ENCODE results near the gene CBY1. TPM values are rescaled to one million over a fixed set of nuclear protein-coding genes. Genes with fewer than 3 reads are reported as not detected.

Gene CBY1
- total RNA-seq, 1 donor from 2014 or later: 30.8 TPM

DNA sequence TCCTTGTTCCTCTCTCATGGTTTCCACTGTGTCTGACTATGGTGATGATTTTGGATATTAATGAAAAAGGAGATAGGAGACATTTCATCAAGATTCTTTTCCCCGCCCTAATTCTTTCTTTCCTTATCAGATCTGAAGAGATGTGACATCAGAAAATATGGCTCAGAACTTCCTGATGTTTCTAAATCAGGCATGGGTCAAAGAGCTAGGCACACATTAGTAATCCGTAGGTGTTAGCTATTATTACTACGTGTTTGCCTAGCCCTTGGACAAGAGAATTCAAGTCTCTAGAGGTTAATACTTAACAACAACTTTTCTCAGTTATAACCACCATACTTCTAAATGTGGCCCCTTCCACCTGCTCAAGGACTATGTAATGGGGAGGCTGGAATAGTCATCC is 38.5 kb downstream of the CBY1 start:
- TF ChIP-seq, protein P1, sequence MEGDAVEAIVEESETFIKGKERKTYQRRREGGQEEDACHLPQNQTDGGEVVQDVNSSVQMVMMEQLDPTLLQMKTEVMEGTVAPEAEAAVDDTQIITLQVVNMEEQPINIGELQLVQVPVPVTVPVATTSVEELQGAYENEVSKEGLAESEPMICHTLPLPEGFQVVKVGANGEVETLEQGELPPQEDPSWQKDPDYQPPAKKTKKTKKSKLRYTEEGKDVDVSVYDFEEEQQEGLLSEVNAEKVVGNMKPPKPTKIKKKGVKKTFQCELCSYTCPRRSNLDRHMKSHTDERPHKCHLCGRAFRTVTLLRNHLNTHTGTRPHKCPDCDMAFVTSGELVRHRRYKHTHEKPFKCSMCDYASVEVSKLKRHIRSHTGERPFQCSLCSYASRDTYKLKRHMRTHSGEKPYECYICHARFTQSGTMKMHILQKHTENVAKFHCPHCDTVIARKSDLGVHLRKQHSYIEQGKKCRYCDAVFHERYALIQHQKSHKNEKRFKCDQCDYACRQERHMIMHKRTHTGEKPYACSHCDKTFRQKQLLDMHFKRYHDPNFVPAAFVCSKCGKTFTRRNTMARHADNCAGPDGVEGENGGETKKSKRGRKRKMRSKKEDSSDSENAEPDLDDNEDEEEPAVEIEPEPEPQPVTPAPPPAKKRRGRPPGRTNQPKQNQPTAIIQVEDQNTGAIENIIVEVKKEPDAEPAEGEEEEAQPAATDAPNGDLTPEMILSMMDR (IDR thresholded peaks at IDR 0.05): no peak
- H3K4me1 ChIP-seq: peaks cover 68% of the 10 kb centered on the region
- ATAC-seq (peak; percentile 54 to 62), DNase-seq (no peak)
- H3K9me3 ChIP-seq: no peaks in the 10 kb centered on the region
- intact Hi-C loops (cut with DNase I): no loop called here
- peaks cover 26% of the 10 kb centered on the region for H3K36me3 ChIP-seq
- H3K4me3 ChIP-seq: no peak overlapping the region
- no peaks in the 10 kb centered on the region for H3K27me3 ChIP-seq (ENCODE audit: low read depth)
- peak overlapping the region; percentile 98 for H3K27ac ChIP-seq

DNA sequence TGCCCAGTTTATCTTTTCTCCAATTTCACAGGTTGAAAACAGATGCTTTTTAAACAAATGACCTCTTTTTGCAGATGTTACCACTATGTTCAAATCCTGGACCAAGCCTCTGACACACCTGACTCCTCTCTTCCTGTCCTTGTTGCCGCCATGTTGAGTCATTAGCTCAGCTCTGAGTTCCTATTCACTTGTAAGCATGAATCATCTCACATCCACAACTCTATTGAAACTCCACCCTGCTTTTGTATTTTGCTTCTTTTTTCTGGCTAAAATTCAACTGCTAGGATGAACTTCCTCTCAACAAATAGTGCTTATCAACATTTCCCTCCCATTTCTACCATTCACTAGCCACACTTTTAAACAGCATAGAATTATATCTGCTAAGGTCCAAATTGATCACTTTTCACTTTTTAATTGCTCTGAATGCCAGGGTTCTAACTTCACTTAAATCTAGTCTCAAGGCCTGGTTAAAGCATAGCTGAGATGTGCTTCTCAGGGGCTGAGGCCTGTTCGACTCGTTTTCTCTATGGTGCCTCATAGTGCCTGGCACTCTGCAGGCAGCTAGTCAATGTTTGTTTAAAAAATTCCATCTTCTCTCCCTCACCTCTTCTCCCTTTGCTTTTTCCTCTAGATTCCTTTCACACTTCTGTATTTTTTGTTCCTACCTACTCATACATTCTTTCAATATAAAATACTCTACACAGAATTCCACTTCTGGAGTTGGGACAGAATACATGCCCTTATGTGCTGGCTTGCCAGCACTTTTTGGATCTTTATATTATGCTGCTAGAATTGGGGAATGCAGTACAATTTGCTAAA is 40.4 kb downstream of the CBY1 start:
- H3K4me1 ChIP-seq: peaks cover 74% of the 10 kb centered on the region
- peaks cover 11% of the 10 kb centered on the region for H3K36me3 ChIP-seq
- peak overlapping the region; percentile 98 for H3K27ac ChIP-seq
- TF ChIP-seq, protein P1 (IDR thresholded peaks at IDR 0.05): no peak
- intact Hi-C loops (cut with DNase I): no loop called here
- DNase-seq: no peak
- H3K4me3 ChIP-seq: peak overlapping the region; percentile 79
- H3K9me3 ChIP-seq: no peaks in the 10 kb centered on the region
- no peaks in the 10 kb centered on the region for H3K27me3 ChIP-seq (ENCODE audit: low read depth)
- peak in 1 of 2 donors; percentile 27 for ATAC-seq

DNA sequence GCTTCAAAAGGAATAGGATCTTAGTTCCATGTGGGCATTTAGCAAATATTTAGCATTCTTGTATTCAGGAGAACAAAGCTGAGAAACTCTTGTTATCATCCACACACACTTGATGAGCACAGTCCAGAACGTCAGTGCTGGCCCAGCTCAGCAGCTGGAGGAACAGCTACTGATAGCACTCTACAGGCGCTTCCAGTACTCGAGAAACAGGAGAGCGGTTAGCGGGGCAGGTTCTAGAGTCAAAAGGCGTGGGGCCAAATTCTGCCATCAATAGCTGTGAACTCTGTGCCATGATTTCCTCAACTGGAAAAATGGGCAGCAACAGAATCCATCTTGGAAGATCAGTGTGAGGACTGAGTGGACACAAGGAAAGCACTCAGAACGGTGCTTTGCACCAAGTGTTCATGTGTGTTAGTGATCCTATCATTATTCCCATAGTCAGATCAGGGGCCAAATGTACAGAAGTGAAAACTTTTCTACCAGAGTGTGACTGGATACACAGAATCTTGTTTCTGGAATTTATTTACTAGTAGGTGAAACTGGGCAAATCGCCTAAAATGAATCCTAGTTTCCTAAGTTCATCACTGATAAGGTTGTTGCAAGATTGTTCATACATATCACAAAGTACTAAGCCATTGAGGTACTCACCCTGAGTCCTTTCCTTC is 41.1 kb downstream of the CBY1 start:
- intact Hi-C loops (cut with DNase I): no loop called here
- Histone ChIP-seq H3K4me1 (peaks cover 76% of the 10 kb centered on the region), H3K27me3 (ENCODE audit: low read depth) (no peaks in the 10 kb centered on the region), H3K27ac (peak overlapping the region; percentile 98), H3K4me3 (peak overlapping the region; percentile 79), H3K36me3 (peaks cover 4% of the 10 kb centered on the region), H3K9me3 (no peaks in the 10 kb centered on the region)
- DNase-seq (no peak), ATAC-seq (no peak)
- TF ChIP-seq, protein P1 (IDR thresholded peaks at IDR 0.05): no peak

DNA sequence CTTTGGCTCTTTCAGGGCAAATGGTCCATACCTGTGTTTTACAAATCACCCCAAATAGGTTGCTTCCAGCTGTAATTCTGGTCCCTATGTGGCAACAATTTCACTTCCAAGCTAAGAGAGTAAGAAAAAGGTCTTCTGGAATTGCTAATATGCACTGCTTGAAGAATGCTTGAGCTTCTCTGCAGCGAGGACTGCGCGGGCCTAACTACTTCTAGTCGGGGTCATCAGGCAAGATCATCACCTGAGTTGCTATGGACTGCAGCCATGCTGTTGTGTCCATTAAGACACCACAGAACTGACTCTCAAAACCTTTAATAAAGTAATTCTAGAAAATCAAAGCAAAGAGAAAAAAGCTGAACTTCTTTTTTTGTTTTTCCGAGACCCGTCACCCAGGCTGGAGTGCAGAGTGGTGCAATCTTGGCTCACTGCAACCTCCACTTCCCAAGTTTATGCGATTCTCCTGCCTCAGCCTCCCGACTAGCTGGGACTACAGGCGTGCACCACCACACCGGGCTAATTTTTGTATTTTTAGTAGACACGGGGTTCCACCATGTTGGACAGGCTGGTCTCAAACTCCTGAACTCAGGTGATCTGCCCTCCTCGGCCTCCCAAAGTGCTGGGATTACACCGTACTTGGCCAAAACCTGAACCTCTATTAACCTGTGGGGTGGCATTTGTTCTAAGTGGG is 42.1 kb downstream of the CBY1 start:
- ATAC-seq: no peak
- Histone ChIP-seq H3K4me3 (peak overlapping the region; percentile 79), H3K36me3 (peaks cover 4% of the 10 kb centered on the region), H3K27ac (peak overlapping the region; percentile 98), H3K27me3 (ENCODE audit: low read depth) (no peaks in the 10 kb centered on the region), H3K9me3 (no peaks in the 10 kb centered on the region), H3K4me1 (peaks cover 73% of the 10 kb centered on the region)
- DNase-seq: no peak
- TF ChIP-seq, protein P1 (IDR thresholded peaks at IDR 0.05): no peak
- intact Hi-C loops (cut with DNase I): no loop called here

GRCh38 chr22:38699143-38699542 is 42.7 kb downstream of the CBY1 start:
- H3K4me3 ChIP-seq: peak overlapping the region; percentile 79
- H3K27me3 ChIP-seq (ENCODE audit: low read depth): no peaks in the 10 kb centered on the region
- ATAC-seq: no peak
- no peaks in the 10 kb centered on the region for H3K9me3 ChIP-seq
- peaks cover 67% of the 10 kb centered on the region for H3K4me1 ChIP-seq
- peak overlapping the region; percentile 98 for H3K27ac ChIP-seq
- no peak for DNase-seq
- TF ChIP-seq, protein P1 (IDR thresholded peaks at IDR 0.05): no peak
- peaks cover 4% of the 10 kb centered on the region for H3K36me3 ChIP-seq
- intact Hi-C loops (cut with DNase I): no loop called here

Measured in lower lobe of right lung (tissue), 2 donors.